Natural killer cell (primary cell): Measurements from ENCODE around the gene KLC3. TPM values are rescaled to one million over a fixed set of nuclear protein-coding genes. Genes with fewer than 3 reads are reported as not detected.

Source experiments
- ATAC-seq, 3 donors: fragments of 150-1000 bp in 2 of 3; fragments of 200-7000 bp in 1 of 3; cut with Tn5 transposase; 1 replicate in 1 of 3; 2 replicates in 2 of 3; pipeline ENCODE4 v1.10.0; 2021; ENCODE audit warnings: mild to moderate bottlenecking in 2 of 3, moderate library complexity in 2 of 3
- DNase-seq, 2 donors: peaks; one replicate each; pipeline versions ENCODE4 v3.0.0 to v3.0.0-alpha.2; 2013 to 2021; ENCODE audit warnings: mixed read lengths in 1 of 2
- H3K27ac ChIP-seq: one replicate; pipeline ENCODE4 v1.5.1; 2013; ENCODE audit warnings: mild to moderate bottlenecking, low read length
- H3K27me3 ChIP-seq: one replicate; pipeline ENCODE4 v1.6.1; 2013; ENCODE audit warnings: low read length; ENCODE audit not compliant: control insufficient read depth, insufficient read depth
- H3K36me3 ChIP-seq: one replicate; pipeline ENCODE4 v1.6.1; 2013; ENCODE audit warnings: low read length; ENCODE audit not compliant: control insufficient read depth, insufficient read depth
- H3K4me1 ChIP-seq: one replicate; pipeline ENCODE4 v1.6.1; 2013; ENCODE audit warnings: low read length; ENCODE audit not compliant: control insufficient read depth, insufficient read depth
- H3K4me3 ChIP-seq: one replicate; pipeline ENCODE4 v1.5.1; 2013; ENCODE audit warnings: low read length
- H3K9me3 ChIP-seq: one replicate; pipeline ENCODE4 v1.6.1; 2013; ENCODE audit warnings: low read length; ENCODE audit not compliant: control insufficient read depth, insufficient read depth
- H3K27ac Mint-ChIP-seq, 2 donors: one replicate each; pipeline ENCODE4 v1.8.0; 2022; ENCODE audit warnings: mild to moderate bottlenecking in 2 of 2, mixed read lengths in 2 of 2, moderate library complexity in 1 of 2
- H3K27me3 Mint-ChIP-seq, 2 donors: one replicate each; pipeline ENCODE4 v1.8.0; 2022; ENCODE audit warnings: low read depth in 2 of 2, mixed read lengths in 2 of 2
- H3K36me3 Mint-ChIP-seq: one replicate; pipeline ENCODE4 v1.8.0; 2022; ENCODE audit warnings: mixed read lengths
- H3K4me1 Mint-ChIP-seq, 2 donors: one replicate each; pipeline ENCODE4 v1.8.0; 2022; ENCODE audit warnings: mixed read lengths in 2 of 2
- H3K4me3 Mint-ChIP-seq: one replicate; pipeline ENCODE4 v1.8.0; 2022; ENCODE audit warnings: mild to moderate bottlenecking, moderate library complexity, mixed read lengths
- H3K9me3 Mint-ChIP-seq, 2 donors: one replicate each; pipeline ENCODE4 v1.8.0; 2022; ENCODE audit warnings: mixed read lengths in 2 of 2
- CTCF ChIP-seq: fragments of 200-600 bp; IDR thresholded peaks from one replicate; pipeline ENCODE4 v1.8.0; 2022; ENCODE audit warnings: antibody characterized with exemption
- WGBS: methylation state at CpG from one replicate; pipeline ENCODE4 v1.1.7; 2013; ENCODE audit warnings: missing lambda C conversion rate; ENCODE audit not compliant: insufficient coverage; 5-methylcytosine and 5-hydroxymethylcytosine counted together
- intact Hi-C: fragments of 100-400 bp; cut with micrococcal nuclease; formaldehyde crosslinking; loops from one replicate; pipeline ENCODE4 v1.14.2; 2022
- total RNA-seq, 4 donors: library from RNA; stranded (reverse); fragments of 120-200 nt in 1 of 4; gene quantifications; one replicate each; pipeline versions ENCODE4 v1.2.3 to v1.2.4, GENCODE V29; 2013 to 2022

KLC3 gene
- total RNA-seq, 3 donors from 2014 or later (not counting 1 experiment from before 2014, with no cell fraction given), result not detected

GRCh38 chr19:45324349-45324907, 16.1 kb upstream of the KLC3 start:
- intact Hi-C loops, result no loop called here
- peaks cover 0 to 5% of the 10 kb centered on the region in 2 donors for H3K4me1 Mint-ChIP-seq
- no peak for TF ChIP-seq CTCF
- ATAC-seq (no peak), DNase-seq (no peak)
- Histone ChIP-seq H3K4me3 (no peak overlapping the region), H3K36me3 (no peaks in the 10 kb centered on the region), H3K27me3 (peaks cover 11% of the 10 kb centered on the region), H3K9me3 (no peaks in the 10 kb centered on the region), H3K4me1 (no peaks in the 10 kb centered on the region), H3K27ac (no peak overlapping the region)
- H3K27ac Mint-ChIP-seq, result no peak overlapping the region
- peaks cover 11 to 36% of the 10 kb centered on the region in 2 donors for H3K27me3 Mint-ChIP-seq
- H3K9me3 Mint-ChIP-seq, result no peaks in the 10 kb centered on the region
- no peak overlapping the region for H3K4me3 Mint-ChIP-seq
- WGBS, result 76% methylated on average over 11 of the region's 11 CpGs
- no peaks in the 10 kb centered on the region for H3K36me3 Mint-ChIP-seq

GRCh38 chr19:45327404-45328143, 13.0 kb upstream of the KLC3 start:
- no peak for DNase-seq
- no peak overlapping the region for H3K27ac ChIP-seq
- Mint-ChIP-seq H3K4me1 (peaks cover 0 to 5% of the 10 kb centered on the region in 2 donors), H3K36me3 (no peaks in the 10 kb centered on the region), H3K9me3 (no peaks in the 10 kb centered on the region), H3K4me3 (no peak overlapping the region), H3K27ac (no peak overlapping the region), H3K27me3 (peaks cover 11 to 30% of the 10 kb centered on the region in 2 donors)
- H3K36me3 ChIP-seq, result no peaks in the 10 kb centered on the region
- H3K9me3 ChIP-seq, result no peaks in the 10 kb centered on the region
- no peaks in the 10 kb centered on the region for H3K4me1 ChIP-seq
- H3K27me3 ChIP-seq, result peaks cover 11% of the 10 kb centered on the region
- ATAC-seq, result no peak
- intact Hi-C loops, result no loop called here
- 74% methylated on average over 13 of the region's 13 CpGs for WGBS
- no peak for TF ChIP-seq CTCF
- H3K4me3 ChIP-seq, result no peak overlapping the region

GRCh38 chr19:45331411-45331810, 9.1 kb upstream of the KLC3 start:
- H3K27ac Mint-ChIP-seq, result no peak overlapping the region
- WGBS, result 87% methylated on average over 7 of the region's 7 CpGs
- H3K9me3 Mint-ChIP-seq, result no peaks in the 10 kb centered on the region
- Histone ChIP-seq H3K9me3 (no peaks in the 10 kb centered on the region), H3K27me3 (no peaks in the 10 kb centered on the region), H3K4me1 (no peaks in the 10 kb centered on the region), H3K4me3 (no peak overlapping the region), H3K27ac (no peak overlapping the region), H3K36me3 (no peaks in the 10 kb centered on the region)
- ATAC-seq, result no peak
- H3K4me3 Mint-ChIP-seq, result no peak overlapping the region
- intact Hi-C loops, result no loop called here
- H3K4me1 Mint-ChIP-seq, result peaks cover 0 to 2% of the 10 kb centered on the region in 2 donors
- peaks cover 0 to 10% of the 10 kb centered on the region in 2 donors for H3K27me3 Mint-ChIP-seq
- no peak for DNase-seq
- TF ChIP-seq CTCF, result no peak
- no peaks in the 10 kb centered on the region for H3K36me3 Mint-ChIP-seq
